ENCODE measurements around the gene CCDC88C.

The CCDC88C gene

GRCh38 chr14:91245029-91245428 is 172.6 kb downstream of the CCDC88C start:
- H3K36me3 ChIP-seq (ENCODE audit: control insufficient read depth in 4 of 4, insufficient read depth in 4 of 4, low read length in 3 of 4), result no peaks in the 10 kb centered on the region
- no peak for DNase-seq
- POLR2A ChIA-PET, result no interaction called here
- H3K27ac ChIP-seq (ENCODE audit: insufficient read depth in 1 of 2, low read depth in 1 of 2, low read length in 2 of 2, poor library complexity in 1 of 2, severe bottlenecking in 2 of 2), result no peak overlapping the region
- 75% methylated on average over 6 of the region's 9 CpGs for WGBS (ENCODE audit: insufficient coverage)
- CTCF ChIA-PET, result no interaction called here
- no peaks in the 10 kb centered on the region for H3K27me3 ChIP-seq (replicated peaks in 2 of 5; ENCODE audit: control insufficient read depth in 4 of 5, insufficient read depth in 5 of 5, low read length in 4 of 5)
- H3K9me3 ChIP-seq (ENCODE audit: control extremely low read depth in 1 of 5, control insufficient read depth in 4 of 5, insufficient read depth in 2 of 5, low read depth in 1 of 5, low read length in 4 of 5), result no peaks in the 10 kb centered on the region
- H3K4me1 ChIP-seq (ENCODE audit: control extremely low read depth in 1 of 4, control insufficient read depth in 4 of 4, insufficient read depth in 4 of 4, low read length in 3 of 4), result peaks cover 10 to 78% (median 45%) of the 10 kb centered on the region in 4 experiments
- no peak overlapping the region for H3K4me3 ChIP-seq (ENCODE audit: control insufficient read depth in 1 of 7, extremely low read depth in 1 of 7, insufficient read depth in 4 of 7, low read depth in 2 of 7, low read length in 6 of 7)

GRCh38 chr14:91244501-91244901 is 173.1 kb downstream of the CCDC88C start, which contains the start of gene GPR68:
TSS of gene GPR68 (minus strand) at chr14:91244704. CDS start at chr14:91235050, 9,654 bp downstream.
- DNase-seq, result peak in 2 of 3 donors; percentile 80 to 85
- Histone ChIP-seq H3K27ac (ENCODE audit: insufficient read depth in 1 of 2, low read depth in 1 of 2, low read length in 2 of 2, poor library complexity in 1 of 2, severe bottlenecking in 2 of 2) (no peak within 1 kb of the TSS), H3K4me3 (ENCODE audit: control insufficient read depth in 1 of 7, extremely low read depth in 1 of 7, insufficient read depth in 4 of 7, low read depth in 2 of 7, low read length in 6 of 7) (peak within 1 kb of the TSS in 4 of 7 experiments; percentile 1 to 67 (median 51)), H3K4me1 (ENCODE audit: control extremely low read depth in 1 of 4, control insufficient read depth in 4 of 4, insufficient read depth in 4 of 4, low read length in 3 of 4) (peaks cover 8 to 73% (median 40%) of the 10 kb centered on the region in 4 experiments), H3K9me3 (ENCODE audit: control extremely low read depth in 1 of 5, control insufficient read depth in 4 of 5, insufficient read depth in 2 of 5, low read depth in 1 of 5, low read length in 4 of 5) (peaks cover 0 to under 1% (median 0%) of the 10 kb centered on the region in 5 experiments), H3K36me3 (ENCODE audit: control insufficient read depth in 4 of 4, insufficient read depth in 4 of 4, low read length in 3 of 4) (no peaks in the 10 kb centered on the region), H3K27me3 (replicated peaks in 2 of 5; ENCODE audit: control insufficient read depth in 4 of 5, insufficient read depth in 5 of 5, low read length in 4 of 5) (peaks cover 0 to under 1% (median 0%) of the 10 kb centered on the region in 5 experiments)
- ChIA-PET CTCF (interaction anchor here (1.0 to 3.3 kb wide), 3 partner anchors 8 to 72 kb away, joined by 3 to 20 read pairs (median 5); no protein-coding TSS in a partner anchor), POLR2A (interaction anchor here (0.8 kb wide), 1 partner anchor 16 kb away, joined by 4 read pairs; no protein-coding TSS in a partner anchor)
- WGBS (ENCODE audit: insufficient coverage), result 30% methylated on average over 8 of the region's 12 CpGs

- Histone ChIP-seq H3K4me3 (ENCODE audit: control insufficient read depth in 1 of 7, extremely low read depth in 1 of 7, insufficient read depth in 4 of 7, low read depth in 2 of 7, low read length in 6 of 7) (peak overlapping the region in 3 of 7 experiments; percentile 47 to 67 (median 50)), H3K9me3 (ENCODE audit: control extremely low read depth in 1 of 5, control insufficient read depth in 4 of 5, insufficient read depth in 2 of 5, low read depth in 1 of 5, low read length in 4 of 5) (peaks cover 0 to 9% (median 0%) of the 10 kb centered on the region in 5 experiments), H3K36me3 (ENCODE audit: control insufficient read depth in 4 of 4, insufficient read depth in 4 of 4, low read length in 3 of 4) (no peaks in the 10 kb centered on the region), H3K27me3 (replicated peaks in 2 of 5; ENCODE audit: control insufficient read depth in 4 of 5, insufficient read depth in 5 of 5, low read length in 4 of 5) (peaks cover 0 to 15% (median 0%) of the 10 kb centered on the region in 5 experiments), H3K27ac (ENCODE audit: insufficient read depth in 1 of 2, low read depth in 1 of 2, low read length in 2 of 2, poor library complexity in 1 of 2, severe bottlenecking in 2 of 2) (no peak overlapping the region), H3K4me1 (ENCODE audit: control extremely low read depth in 1 of 4, control insufficient read depth in 4 of 4, insufficient read depth in 4 of 4, low read length in 3 of 4) (peaks cover 8 to 74% (median 39%) of the 10 kb centered on the region in 4 experiments)
- POLR2A ChIA-PET, result no interaction called here
- no peak for DNase-seq
- WGBS (ENCODE audit: insufficient coverage), result 81% methylated on average over 3 of the region's 6 CpGs
- CTCF ChIA-PET, result interaction anchor here (0.6 to 3.3 kb wide), 5 partner anchors 10 to 399 kb away, joined by 3 to 20 read pairs (median 5); no protein-coding TSS in a partner anchor
These were observed 174.5 kb downstream of the CCDC88C start for GRCh38 chr14:91243074-91243471.

GRCh38 chr14:91242635-91243034 is 175.0 kb downstream of the CCDC88C start:
- no peak overlapping the region for H3K27ac ChIP-seq (ENCODE audit: insufficient read depth in 1 of 2, low read depth in 1 of 2, low read length in 2 of 2, poor library complexity in 1 of 2, severe bottlenecking in 2 of 2)
- DNase-seq, result no peak
- peaks cover 8 to 75% (median 39%) of the 10 kb centered on the region in 4 experiments for H3K4me1 ChIP-seq (ENCODE audit: control extremely low read depth in 1 of 4, control insufficient read depth in 4 of 4, insufficient read depth in 4 of 4, low read length in 3 of 4)
- H3K4me3 ChIP-seq (ENCODE audit: control insufficient read depth in 1 of 7, extremely low read depth in 1 of 7, insufficient read depth in 4 of 7, low read depth in 2 of 7, low read length in 6 of 7), result peak overlapping the region in 3 of 7 experiments; percentile 47 to 67 (median 50)
- no peaks in the 10 kb centered on the region for H3K36me3 ChIP-seq (ENCODE audit: control insufficient read depth in 4 of 4, insufficient read depth in 4 of 4, low read length in 3 of 4)
- peaks cover 0 to 9% (median 0%) of the 10 kb centered on the region in 5 experiments for H3K9me3 ChIP-seq (ENCODE audit: control extremely low read depth in 1 of 5, control insufficient read depth in 4 of 5, insufficient read depth in 2 of 5, low read depth in 1 of 5, low read length in 4 of 5)
- H3K27me3 ChIP-seq (replicated peaks in 2 of 5; ENCODE audit: control insufficient read depth in 4 of 5, insufficient read depth in 5 of 5, low read length in 4 of 5), result peaks cover 0 to 20% (median 4%) of the 10 kb centered on the region in 5 experiments
- WGBS (ENCODE audit: insufficient coverage), result 88% methylated on average over 1 of the region's 4 CpGs
- POLR2A ChIA-PET, result no interaction called here
- CTCF ChIA-PET, result interaction anchor here (0.6 to 3.3 kb wide), 5 partner anchors 7 to 399 kb away, joined by 3 to 20 read pairs (median 4); no protein-coding TSS in a partner anchor

GRCh38 chr14:91241863-91242262 is 175.8 kb downstream of the CCDC88C start:
- Histone ChIP-seq H3K27me3 (replicated peaks in 2 of 5; ENCODE audit: control insufficient read depth in 4 of 5, insufficient read depth in 5 of 5, low read length in 4 of 5) (peaks cover 0 to 25% (median 5%) of the 10 kb centered on the region in 5 experiments), H3K9me3 (ENCODE audit: control extremely low read depth in 1 of 5, control insufficient read depth in 4 of 5, insufficient read depth in 2 of 5, low read depth in 1 of 5, low read length in 4 of 5) (peaks cover 0 to 9% (median 0%) of the 10 kb centered on the region in 5 experiments), H3K4me3 (ENCODE audit: control insufficient read depth in 1 of 7, extremely low read depth in 1 of 7, insufficient read depth in 4 of 7, low read depth in 2 of 7, low read length in 6 of 7) (peak overlapping the region in 4 of 7 experiments; percentile 33 to 52 (median 36)), H3K4me1 (ENCODE audit: control extremely low read depth in 1 of 4, control insufficient read depth in 4 of 4, insufficient read depth in 4 of 4, low read length in 3 of 4) (peaks cover 8 to 74% (median 39%) of the 10 kb centered on the region in 4 experiments), H3K27ac (ENCODE audit: insufficient read depth in 1 of 2, low read depth in 1 of 2, low read length in 2 of 2, poor library complexity in 1 of 2, severe bottlenecking in 2 of 2) (no peak overlapping the region), H3K36me3 (ENCODE audit: control insufficient read depth in 4 of 4, insufficient read depth in 4 of 4, low read length in 3 of 4) (no peaks in the 10 kb centered on the region)
- 10% methylated on average over 7 of the region's 7 CpGs for WGBS (ENCODE audit: insufficient coverage)
- ChIA-PET POLR2A (no interaction called here), CTCF (interaction anchor here (1.6 to 3.3 kb wide), 3 partner anchors 8 to 14 kb away, joined by 4 to 20 read pairs (median 4); no protein-coding TSS in a partner anchor)
- DNase-seq, result peak; percentile 36 to 82 (median 75)

GRCh38 chr14:91238661-91239060 is 179.0 kb downstream of the CCDC88C start:
- Histone ChIP-seq H3K27ac (ENCODE audit: insufficient read depth in 1 of 2, low read depth in 1 of 2, low read length in 2 of 2, poor library complexity in 1 of 2, severe bottlenecking in 2 of 2) (no peak overlapping the region), H3K4me1 (ENCODE audit: control extremely low read depth in 1 of 4, control insufficient read depth in 4 of 4, insufficient read depth in 4 of 4, low read length in 3 of 4) (peaks cover 8 to 45% (median 20%) of the 10 kb centered on the region in 4 experiments), H3K4me3 (ENCODE audit: control insufficient read depth in 1 of 7, extremely low read depth in 1 of 7, insufficient read depth in 4 of 7, low read depth in 2 of 7, low read length in 6 of 7) (no peak overlapping the region), H3K27me3 (replicated peaks in 2 of 5; ENCODE audit: control insufficient read depth in 4 of 5, insufficient read depth in 5 of 5, low read length in 4 of 5) (peaks cover 0 to 54% (median 18%) of the 10 kb centered on the region in 5 experiments), H3K36me3 (ENCODE audit: control insufficient read depth in 4 of 4, insufficient read depth in 4 of 4, low read length in 3 of 4) (peaks cover 0 to 3% (median 0%) of the 10 kb centered on the region in 4 experiments), H3K9me3 (ENCODE audit: control extremely low read depth in 1 of 5, control insufficient read depth in 4 of 5, insufficient read depth in 2 of 5, low read depth in 1 of 5, low read length in 4 of 5) (peaks cover 0 to 9% (median 0%) of the 10 kb centered on the region in 5 experiments)
- 96% methylated on average over 4 of the region's 8 CpGs for WGBS (ENCODE audit: insufficient coverage)
- no peak for DNase-seq
- POLR2A ChIA-PET, result no interaction called here
- CTCF ChIA-PET, result interaction anchor here (1.2 to 2.4 kb wide), 3 partner anchors 11 to 62 kb away, joined by 3 to 5 read pairs (median 4); no protein-coding TSS in a partner anchor

GRCh38 chr14:91238085-91238484 is 179.5 kb downstream of the CCDC88C start:
- H3K36me3 ChIP-seq (ENCODE audit: control insufficient read depth in 4 of 4, insufficient read depth in 4 of 4, low read length in 3 of 4), result peaks cover 0 to 3% (median 0%) of the 10 kb centered on the region in 4 experiments
- H3K27ac ChIP-seq (ENCODE audit: insufficient read depth in 1 of 2, low read depth in 1 of 2, low read length in 2 of 2, poor library complexity in 1 of 2, severe bottlenecking in 2 of 2), result no peak overlapping the region
- peaks cover 0 to 60% (median 18%) of the 10 kb centered on the region in 5 experiments for H3K27me3 ChIP-seq (replicated peaks in 2 of 5; ENCODE audit: control insufficient read depth in 4 of 5, insufficient read depth in 5 of 5, low read length in 4 of 5)
- no peak for DNase-seq
- WGBS (ENCODE audit: insufficient coverage), result 100% methylated on average over 1 of the region's 4 CpGs
- POLR2A ChIA-PET, result no interaction called here
- CTCF ChIA-PET, result interaction anchor here (1.2 to 2.4 kb wide), 2 partner anchors 11 to 14 kb away, joined by 3 to 5 read pairs; no protein-coding TSS in a partner anchor
- no peak overlapping the region for H3K4me3 ChIP-seq (ENCODE audit: control insufficient read depth in 1 of 7, extremely low read depth in 1 of 7, insufficient read depth in 4 of 7, low read depth in 2 of 7, low read length in 6 of 7)
- peaks cover 0 to 9% (median 0%) of the 10 kb centered on the region in 5 experiments for H3K9me3 ChIP-seq (ENCODE audit: control extremely low read depth in 1 of 5, control insufficient read depth in 4 of 5, insufficient read depth in 2 of 5, low read depth in 1 of 5, low read length in 4 of 5)
- peaks cover 5 to 39% (median 14%) of the 10 kb centered on the region in 4 experiments for H3K4me1 ChIP-seq (ENCODE audit: control extremely low read depth in 1 of 4, control insufficient read depth in 4 of 4, insufficient read depth in 4 of 4, low read length in 3 of 4)

Measured in common myeloid progenitor, CD34-positive (primary cell).